ENCODE measurements around the gene ST6GALNAC3.

DNA sequence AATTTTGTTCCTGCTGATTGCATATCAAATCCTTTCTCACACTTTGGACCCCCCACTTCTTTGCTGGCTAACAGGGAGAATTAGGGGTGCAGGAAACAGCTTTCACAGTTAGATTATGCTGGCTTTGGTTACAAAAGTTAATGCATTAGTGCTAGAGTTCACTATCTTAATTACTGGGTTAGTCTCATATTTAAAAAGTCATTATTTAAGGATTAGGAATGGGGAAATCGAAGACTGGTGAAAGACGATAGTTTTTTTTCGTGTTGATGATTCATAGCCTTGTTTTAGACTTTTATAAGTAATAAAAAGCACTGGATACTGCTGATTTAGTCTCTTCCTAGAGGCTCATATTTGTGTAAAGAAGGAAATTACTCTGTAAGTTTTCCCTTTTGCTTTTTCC lies 11.6 kb downstream of the ST6GALNAC3 start:
- TF ChIP-seq POLR2AphosphoS5 (IDR thresholded peaks at IDR 0.05) (no peak), EP300 (IDR thresholded peaks at IDR 0.05) (no peak)
- TF ChIP-seq, protein P1, sequence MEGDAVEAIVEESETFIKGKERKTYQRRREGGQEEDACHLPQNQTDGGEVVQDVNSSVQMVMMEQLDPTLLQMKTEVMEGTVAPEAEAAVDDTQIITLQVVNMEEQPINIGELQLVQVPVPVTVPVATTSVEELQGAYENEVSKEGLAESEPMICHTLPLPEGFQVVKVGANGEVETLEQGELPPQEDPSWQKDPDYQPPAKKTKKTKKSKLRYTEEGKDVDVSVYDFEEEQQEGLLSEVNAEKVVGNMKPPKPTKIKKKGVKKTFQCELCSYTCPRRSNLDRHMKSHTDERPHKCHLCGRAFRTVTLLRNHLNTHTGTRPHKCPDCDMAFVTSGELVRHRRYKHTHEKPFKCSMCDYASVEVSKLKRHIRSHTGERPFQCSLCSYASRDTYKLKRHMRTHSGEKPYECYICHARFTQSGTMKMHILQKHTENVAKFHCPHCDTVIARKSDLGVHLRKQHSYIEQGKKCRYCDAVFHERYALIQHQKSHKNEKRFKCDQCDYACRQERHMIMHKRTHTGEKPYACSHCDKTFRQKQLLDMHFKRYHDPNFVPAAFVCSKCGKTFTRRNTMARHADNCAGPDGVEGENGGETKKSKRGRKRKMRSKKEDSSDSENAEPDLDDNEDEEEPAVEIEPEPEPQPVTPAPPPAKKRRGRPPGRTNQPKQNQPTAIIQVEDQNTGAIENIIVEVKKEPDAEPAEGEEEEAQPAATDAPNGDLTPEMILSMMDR (IDR thresholded peaks at IDR 0.05): no peak
